K562 (cell line): ENCODE measurements around the gene PIGN. TPM values are rescaled to one million over a fixed set of nuclear protein-coding genes. Genes with fewer than 3 reads are reported as not detected.

Experiments
- AFF1 ChIP-seq, 2 experiments: fragments of 450-650 bp; IDR thresholded peaks; 2 replicates each; pipeline ENCODE4 v1.6.1; 2018; ENCODE audit warnings: mild to moderate bottlenecking in 2 of 2, low read depth in 1 of 2; ENCODE audit not compliant: partially characterized antibody in 2 of 2
- GMEB1 ChIP-seq: fragments of 250-450 bp; sonication (Bioruptor Pico); IDR thresholded peaks from 2 replicates; pipeline ENCODE4 v1.4.0; 2020; ENCODE audit warnings: mild to moderate bottlenecking
- HEY1 ChIP-seq: fragments of 250-450 bp; sonication (Bioruptor Pico); IDR thresholded peaks from 2 replicates; pipeline ENCODE4 v1.5.0; 2020; ENCODE audit warnings: mild to moderate bottlenecking, moderate library complexity, borderline replicate concordance
- HOMEZ ChIP-seq: fragments of 250-450 bp; sonication (Bioruptor Pico); IDR thresholded peaks from 2 replicates; pipeline ENCODE4 v1.4.0; 2020; ENCODE audit warnings: mild to moderate bottlenecking, moderate library complexity
- ZBTB34 ChIP-seq: fragments of 250-450 bp; sonication (Bioruptor Pico); IDR thresholded peaks from 2 replicates; pipeline ENCODE4 v1.8.0; 2021; ENCODE audit warnings: mild to moderate bottlenecking, moderate library complexity
- ZNF518B ChIP-seq: fragments of 250-450 bp; sonication (Bioruptor Pico); IDR thresholded peaks from 2 replicates; pipeline ENCODE4 v1.5.0; 2021; ENCODE audit warnings: mild to moderate bottlenecking, moderate library complexity
- polyA plus RNA-seq, 8 experiments: library from polyadenylated mRNA; depleted of rRNA in 4 of 8; stranded (reverse) in 5 of 8; unstranded in 3 of 8; fragments of >200 nt; fragmentation: Nextera tagmentation in 2 of 8; fragmentation: Illumina TruSeq in 1 of 8; extraction: Ambion mirVana in 2 of 8; extraction: Trizol in 1 of 8; gene quantifications; 2 replicates each; pipeline versions ENCODE4 v1.2.1 to v1.2.3, GENCODE V29; 2011 to 2014; ENCODE audit warnings: inconsistent platforms in 1 of 8, missing spikeins in 1 of 8
- total RNA-seq, 7 experiments: library from RNA; depleted of rRNA in 6 of 7; stranded (reverse); fragments of >200 nt in 6 of 7; fragmentation: Illumina TruSeq in 2 of 7; extraction: Trizol in 2 of 7; gene quantifications; 2 replicates each; pipeline versions ENCODE4 v1.2.1 to v1.2.3, GENCODE V29; 2011 to 2021; ENCODE audit warnings: low replicate concordance in 1 of 7
- TF ChIP-seq, protein P1 (sequence below): fragments of 250-450 bp; sonication (Bioruptor Pico); IDR thresholded peaks from 2 replicates; pipeline ENCODE4 v1.8.0; 2021; ENCODE audit warnings: moderate library complexity, mild to moderate bottlenecking, inconsistent platforms

Gene PIGN
- total and polyA plus RNA-seq, 9 of the 15 experiments (the other 6 are each of a cell fraction or from before 2014, with no cell fraction given), result 9.9 to 25.6 (median 17.3) TPM

- TF ChIP-seq HOMEZ (no peak), GMEB1 (no peak), HEY1 (no peak), AFF1 (IDR thresholded peaks at IDR 0.05; ENCODE audit: low read depth in 1 of 2, partially characterized antibody in 2 of 2) (no peak), ZNF518B (CRISPR knock-in tag) (no peak), ZBTB34 (CRISPR knock-in tag) (no peak)
- TF ChIP-seq, protein P1, sequence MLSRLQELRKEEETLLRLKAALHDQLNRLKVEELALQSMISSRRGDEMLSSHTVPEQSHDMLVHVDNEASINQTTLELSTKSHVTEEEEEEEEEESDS (CRISPR knock-in tag), result no peak
Measured at GRCh38 chr18:61998957-61999356, 187.9 kb downstream of the PIGN start (continued).
